Endothelial cell of umbilical vein (primary cell): ENCODE data around the gene FAM161B. TPM values are rescaled to one million over a fixed set of nuclear protein-coding genes. Genes with fewer than 3 reads are reported as not detected.

Experiments used
- BruUV-seq: library from RNA; stranded (reverse); fragments of 400-500 nt; replicated peaks from 2 replicates; lab custom pipeline; 2021; lab: Mats Ljungman, UMichigan
- CTCF ChIA-PET: fragments of 300-600, 350-600 bp; sonication (Branson Sonifier 250); formaldehyde crosslinking; loops from one replicate; lab custom pipeline; 2021; ENCODE audit warnings: antibody characterized with exemption, inconsistent platforms; lab: Charles Lee
- POLR2A ChIA-PET: fragments of 300-600, 350-600 bp; sonication (Branson Sonifier 250); formaldehyde crosslinking; loops from one replicate; lab custom pipeline; 2021; ENCODE audit warnings: antibody characterized with exemption, inconsistent platforms; lab: Charles Lee
- DNase-seq: peaks from one replicate; pipeline ENCODE4 v3.0.0-alpha.2; 2011; ENCODE audit warnings: low read depth, low spot score
- FAIRE-seq: peaks from 2 replicates; lab custom pipeline; 2011; peaks lifted over from hg19 to GRCh38; lab: Jason Lieb, UNC
- H2AFZ ChIP-seq: 2 replicates; pipeline ENCODE4 v1.6.0; 2012; ENCODE audit warnings: low read depth, low read length, control low read depth, inconsistent platforms
- H3K27ac ChIP-seq: 2 replicates; pipeline ENCODE4 v1.5.1; 2011; ENCODE audit warnings: low read depth, mild to moderate bottlenecking, control low read depth, low read length, moderate library complexity; ENCODE audit not compliant: insufficient read depth
- H3K27me3 ChIP-seq, 2 experiments: 2 replicates each; pipeline versions ENCODE4 v1.6.0 to v1.6.1; 2011; ENCODE audit warnings: low read length in 2 of 2, mixed read lengths in 1 of 2; ENCODE audit not compliant: control insufficient read depth in 2 of 2, insufficient read depth in 2 of 2
- H3K36me3 ChIP-seq, 2 experiments: 2 replicates in 1 of 2; 3 replicates in 1 of 2; pipeline ENCODE4 v1.5.1; 2011; ENCODE audit warnings: low read length in 2 of 2, mild to moderate bottlenecking in 1 of 2, moderate library complexity in 1 of 2; ENCODE audit not compliant: control insufficient read depth in 2 of 2, insufficient read depth in 2 of 2; ENCODE audit errors: extremely low read depth in 1 of 2
- H3K4me1 ChIP-seq: 3 replicates; pipeline ENCODE4 v1.5.1; 2011; ENCODE audit warnings: mild to moderate bottlenecking, low read length; ENCODE audit not compliant: control insufficient read depth, insufficient read depth; ENCODE audit errors: extremely low read depth
- H3K4me2 ChIP-seq: 2 replicates; pipeline ENCODE4 v1.6.1; 2011; ENCODE audit warnings: low read length, control low read depth, mixed read lengths; ENCODE audit not compliant: insufficient read depth
- H3K4me3 ChIP-seq, 3 experiments: fragments of 200-600 bp in 1 of 3; sonication (generic), shearing (Covaris generic) in 1 of 3; replicated peaks in 1 of 3; 2 replicates each; pipeline ENCODE4 v1.5.1; 2011 to 2016; ENCODE audit warnings: control low read depth in 3 of 3, low read length in 3 of 3, mild to moderate bottlenecking in 2 of 3, inconsistent platforms in 1 of 3, low read depth in 1 of 3, moderate library complexity in 1 of 3; ENCODE audit not compliant: insufficient read depth in 1 of 3
- H3K79me2 ChIP-seq: 2 replicates; pipeline ENCODE4 v1.6.0; 2012; ENCODE audit warnings: low read length, inconsistent platforms; ENCODE audit not compliant: control insufficient read depth, insufficient read depth
- H3K9ac ChIP-seq: replicated peaks from 2 replicates; pipeline ENCODE3; 2011; ENCODE audit warnings: low read length, control low read depth; ENCODE audit not compliant: insufficient read depth; ENCODE audit errors: extremely low read depth
- H3K9me1 ChIP-seq: replicated peaks from 3 replicates; pipeline ENCODE4 v1.6.0; 2011; ENCODE audit warnings: mild to moderate bottlenecking, low read length; ENCODE audit not compliant: control insufficient read depth, insufficient read depth; ENCODE audit errors: extremely low read depth
- H3K9me3 ChIP-seq: replicated peaks from 2 replicates; pipeline ENCODE4 v1.5.1; 2012; ENCODE audit warnings: low read length, inconsistent platforms; ENCODE audit not compliant: control insufficient read depth, insufficient read depth
- H4K20me1 ChIP-seq: replicated peaks from 2 replicates; pipeline ENCODE3; 2011; ENCODE audit warnings: mild to moderate bottlenecking, low read length; ENCODE audit not compliant: control insufficient read depth, insufficient read depth; ENCODE audit errors: extremely low read depth
- EZH2 ChIP-seq: IDR thresholded peaks from 2 replicates; pipeline ENCODE4 v1.6.1; 2012; ENCODE audit warnings: borderline replicate concordance, low read depth, mild to moderate bottlenecking, moderate library complexity, low read length, inconsistent platforms; ENCODE audit not compliant: severe bottlenecking
- FOS ChIP-seq: IDR thresholded peaks from 2 replicates; pipeline ENCODE4 v1.6.1; 2011; ENCODE audit warnings: mild to moderate bottlenecking, low read length, moderate library complexity, borderline replicate concordance; ENCODE audit not compliant: insufficient read depth
- MYC ChIP-seq: IDR thresholded peaks from one replicate; pipeline ENCODE4 v1.6.1; 2011; ENCODE audit warnings: mild to moderate bottlenecking, low read depth, low read length
- POLR2A ChIP-seq: IDR thresholded peaks from 2 replicates; pipeline ENCODE4 v1.6.1; 2012; ENCODE audit warnings: low read depth, mild to moderate bottlenecking, control low read depth, low read length
- dilution Hi-C: fragments of 300-500 bp; cut with MboI; formaldehyde crosslinking; loops from one replicate; pipeline ENCODE4 v1.15.0; 2019; ENCODE audit warnings: low sequenced_read_pairs; ENCODE audit not compliant: extremely low pct_ligation_motif_present
- intact Hi-C: fragments of 100-400 bp; cut with micrococcal nuclease; formaldehyde crosslinking; loops from one replicate; pipeline ENCODE4 v1.10.0; 2022
- polyA plus RNA-seq, 4 experiments: library from polyadenylated mRNA; depleted of rRNA in 3 of 4; stranded (reverse) in 3 of 4; unstranded in 1 of 4; fragments of >200 nt; gene quantifications; 2 replicates each; pipeline versions ENCODE4 v1.2.1 to v1.2.3, GENCODE V29; 2011 to 2012; ENCODE audit warnings: missing spikeins in 1 of 4
- total RNA-seq: library from RNA; stranded (reverse); gene quantifications from 2 replicates; pipeline ENCODE4 v1.2.3, GENCODE V29; 2021
- TF ChIP-seq, protein P1 (sequence below), 2 donors: IDR thresholded peaks; 1 replicate in 1 of 2; 2 replicates in 1 of 2; pipeline ENCODE4 v1.5.1; 2011; ENCODE audit warnings: low read length in 2 of 2, mild to moderate bottlenecking in 2 of 2, moderate library complexity in 2 of 2, control low read depth in 1 of 2, inconsistent platforms in 1 of 2, low read depth in 1 of 2; ENCODE audit not compliant: insufficient read depth in 1 of 2; ENCODE audit errors: extremely low read depth in 1 of 2
- TF ChIP-seq, protein P2 (sequence below): IDR thresholded peaks from 2 replicates; pipeline ENCODE4 v1.6.1; 2011; ENCODE audit not compliant: insufficient read depth, insufficient read length

FAM161B gene
- total and polyA plus RNA-seq, 2 donors (not counting 3 experiments of a cell fraction or from before 2014, with no cell fraction given) = 1.6 to 3.1 TPM

DNA sequence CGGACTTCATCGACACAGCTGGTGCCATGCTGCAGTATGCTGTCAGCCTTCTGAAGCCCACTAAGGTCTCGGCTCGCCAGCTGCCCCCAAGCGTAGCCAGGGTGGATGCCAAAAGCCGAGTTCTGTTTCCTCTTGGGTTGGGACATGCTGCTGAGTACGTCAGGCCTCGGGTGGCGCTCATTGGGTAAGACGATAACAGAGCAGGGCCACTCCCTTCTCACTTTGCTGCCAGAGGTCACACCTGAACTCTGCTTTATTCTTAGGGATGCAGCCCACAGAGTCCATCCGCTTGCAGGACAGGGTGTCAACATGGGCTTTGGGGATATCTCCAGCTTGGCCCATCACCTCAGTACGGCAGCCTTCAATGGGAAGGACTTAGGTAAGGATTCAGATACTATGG, 11.3 kb upstream of the FAM161B start:
- dilution Hi-C loops (no loop called here), intact Hi-C loops (no loop called here)
- Histone ChIP-seq H3K79me2 (no peaks in the 10 kb centered on the region), H3K27me3 (no peaks in the 10 kb centered on the region), H3K9me1 (no peaks in the 10 kb centered on the region), H3K4me2 (no peak overlapping the region), H4K20me1 (no peaks in the 10 kb centered on the region), H3K9ac (no peak overlapping the region), H3K36me3 (peaks cover 10 to 28% of the 10 kb centered on the region in 2 experiments), H2AFZ (no peak overlapping the region), H3K4me3 (no peak overlapping the region), H3K27ac (no peak overlapping the region), H3K4me1 (no peaks in the 10 kb centered on the region), H3K9me3 (no peaks in the 10 kb centered on the region)
- POLR2A ChIA-PET = no interaction called here
- CTCF ChIA-PET = interaction anchor here (0.8 kb wide), 1 partner anchor 17 kb away, joined by 3 read pairs; no protein-coding TSS in a partner anchor
- BruUV-seq = no TSS peak
- no peak for FAIRE-seq
- no peak for DNase-seq
- TF ChIP-seq, protein P1, sequence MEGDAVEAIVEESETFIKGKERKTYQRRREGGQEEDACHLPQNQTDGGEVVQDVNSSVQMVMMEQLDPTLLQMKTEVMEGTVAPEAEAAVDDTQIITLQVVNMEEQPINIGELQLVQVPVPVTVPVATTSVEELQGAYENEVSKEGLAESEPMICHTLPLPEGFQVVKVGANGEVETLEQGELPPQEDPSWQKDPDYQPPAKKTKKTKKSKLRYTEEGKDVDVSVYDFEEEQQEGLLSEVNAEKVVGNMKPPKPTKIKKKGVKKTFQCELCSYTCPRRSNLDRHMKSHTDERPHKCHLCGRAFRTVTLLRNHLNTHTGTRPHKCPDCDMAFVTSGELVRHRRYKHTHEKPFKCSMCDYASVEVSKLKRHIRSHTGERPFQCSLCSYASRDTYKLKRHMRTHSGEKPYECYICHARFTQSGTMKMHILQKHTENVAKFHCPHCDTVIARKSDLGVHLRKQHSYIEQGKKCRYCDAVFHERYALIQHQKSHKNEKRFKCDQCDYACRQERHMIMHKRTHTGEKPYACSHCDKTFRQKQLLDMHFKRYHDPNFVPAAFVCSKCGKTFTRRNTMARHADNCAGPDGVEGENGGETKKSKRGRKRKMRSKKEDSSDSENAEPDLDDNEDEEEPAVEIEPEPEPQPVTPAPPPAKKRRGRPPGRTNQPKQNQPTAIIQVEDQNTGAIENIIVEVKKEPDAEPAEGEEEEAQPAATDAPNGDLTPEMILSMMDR (IDR thresholded peaks at IDR 0.05; ENCODE audit: extremely low read depth in 1 of 2, insufficient read depth in 1 of 2, low read depth in 1 of 2, low read length in 2 of 2) = no peak
- TF ChIP-seq EZH2 = no peak
- TF ChIP-seq MYC = no peak
- TF ChIP-seq FOS = no peak
- no peak for TF ChIP-seq POLR2A
- TF ChIP-seq, protein P2, sequence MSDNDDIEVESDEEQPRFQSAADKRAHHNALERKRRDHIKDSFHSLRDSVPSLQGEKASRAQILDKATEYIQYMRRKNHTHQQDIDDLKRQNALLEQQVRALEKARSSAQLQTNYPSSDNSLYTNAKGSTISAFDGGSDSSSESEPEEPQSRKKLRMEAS = no peak
